HK-2 (cell line): Measurements from ENCODE around the gene LGALS4.
"Not testable (repeated sequence)": the region's sequence is repeated elsewhere in the genome, so short reads cannot be mapped to it uniquely, and the experiment has no call there.

ENCODE experiments used
- DNase-seq: peaks from one replicate; pipeline ENCODE4 v3.0.0-alpha.2; 2018; ENCODE audit not compliant: unreplicated experiment

LGALS4 gene

DNA sequence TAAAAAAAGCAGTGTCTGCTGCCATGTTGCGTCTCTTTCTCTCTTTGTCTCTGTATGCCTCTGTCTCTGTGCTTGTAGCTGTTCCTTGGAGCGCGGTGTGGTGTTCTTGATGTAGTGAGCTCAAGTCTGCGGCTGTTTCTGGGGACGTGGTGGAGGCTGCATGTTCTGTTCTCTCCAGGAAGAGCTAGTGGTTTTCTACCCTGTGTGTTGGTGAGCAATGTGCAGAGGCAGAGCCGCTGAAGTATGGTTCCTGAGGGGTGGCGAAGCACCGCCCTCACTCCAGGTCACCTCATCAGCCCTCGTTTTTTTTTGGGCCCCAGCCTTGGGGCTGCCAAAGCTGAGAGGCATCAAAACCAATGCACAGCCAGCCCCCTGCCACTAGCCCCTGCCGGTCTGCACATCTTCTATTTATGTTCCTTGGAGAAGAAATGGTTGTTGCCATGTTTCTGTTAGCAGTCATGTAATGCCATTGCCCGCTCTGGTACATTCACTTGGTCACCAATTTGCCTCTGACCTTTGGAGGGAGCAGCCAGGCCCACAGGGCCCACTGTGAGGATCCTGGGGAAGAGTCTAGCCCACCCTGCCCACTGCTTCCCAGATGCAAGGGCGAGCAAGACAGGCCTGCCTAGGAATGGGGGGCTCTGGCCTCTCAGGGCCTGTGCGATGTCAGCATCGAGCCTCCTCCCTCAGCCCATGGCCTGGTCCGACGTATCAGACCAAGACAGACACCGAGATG, 29.9 kb upstream of the LGALS4 start:
- DNase-seq: no peak

DNA sequence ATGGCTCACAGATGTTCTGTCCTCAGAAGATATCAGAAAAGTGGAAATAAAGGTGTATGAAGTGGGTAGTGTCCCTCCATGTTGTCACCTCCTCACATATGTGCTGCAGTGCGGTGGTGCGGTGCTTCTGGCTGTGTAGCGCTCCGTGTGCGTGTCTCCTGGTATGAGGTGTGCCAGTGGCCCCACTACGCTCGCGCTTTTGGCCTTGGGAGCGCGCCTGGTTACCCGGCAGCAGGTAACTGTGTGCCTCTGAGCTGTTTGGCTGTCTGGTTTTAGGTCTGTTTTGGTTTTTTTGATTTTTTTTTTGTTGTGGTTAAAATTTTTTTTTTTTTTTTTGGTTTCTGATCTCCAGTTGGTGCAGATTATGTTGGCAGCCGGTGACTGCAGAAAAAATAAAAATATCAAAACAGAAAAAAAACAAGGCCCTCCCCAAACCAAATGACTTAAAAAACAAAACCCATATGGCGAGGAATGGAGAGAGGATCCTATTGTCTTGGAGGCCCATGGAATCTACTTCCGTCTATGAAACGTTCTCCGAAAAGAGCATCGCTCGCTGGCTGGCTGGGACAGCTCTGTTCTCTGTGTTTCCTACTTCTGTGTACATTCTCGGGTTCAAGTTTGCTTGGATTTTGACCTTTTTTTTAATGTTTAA, 29.2 kb upstream of the LGALS4 start:
- DNase-seq: no peak

DNA sequence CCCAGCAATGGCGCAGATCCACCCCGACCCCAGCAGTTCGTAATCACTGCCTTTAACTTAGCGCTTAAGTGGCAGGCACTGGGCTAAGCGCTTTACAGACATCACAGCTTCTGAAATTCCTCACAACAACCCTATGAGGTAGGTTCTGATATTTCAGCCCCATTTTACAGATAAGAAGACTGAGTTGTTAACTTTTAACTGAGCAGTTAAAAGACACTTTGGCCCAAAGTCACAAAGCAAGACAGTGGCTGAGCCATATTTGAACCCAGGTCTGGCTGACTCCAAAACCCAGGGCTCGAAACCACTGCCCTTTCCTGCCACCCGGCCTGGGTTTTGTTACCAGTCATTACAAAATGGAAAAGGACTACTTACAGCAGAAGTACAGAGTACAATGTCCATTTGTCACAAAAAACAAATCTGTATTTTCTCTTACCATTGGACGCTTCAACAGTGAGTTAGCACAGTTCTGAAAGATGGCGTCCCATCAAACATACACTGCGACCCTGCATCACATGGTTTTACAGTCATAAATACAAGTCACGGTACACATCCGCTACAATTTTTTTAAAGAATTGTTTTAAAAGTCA, 28.5 kb upstream of the LGALS4 start:
- DNase-seq: no peak

DNA sequence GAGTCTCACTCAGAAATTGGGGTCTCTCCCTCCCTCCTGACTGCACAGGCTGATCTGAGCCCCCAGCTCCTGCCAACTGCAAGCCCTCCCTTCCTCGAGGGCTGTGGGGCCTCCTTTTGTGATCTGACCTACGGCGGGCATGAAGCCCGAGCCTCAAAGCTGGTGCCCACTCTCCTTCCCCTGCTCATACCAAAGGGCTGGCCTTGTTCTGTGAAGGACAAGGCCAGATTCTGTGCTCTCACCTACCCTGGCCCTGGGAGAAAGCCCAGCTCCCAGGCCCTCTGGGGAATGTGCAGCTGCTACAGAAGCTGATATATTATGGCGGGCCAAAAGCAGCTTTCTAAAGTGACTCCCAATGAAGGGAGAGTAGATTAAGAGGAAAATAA, 27.8 kb upstream of the LGALS4 start:
- no peak for DNase-seq

DNA sequence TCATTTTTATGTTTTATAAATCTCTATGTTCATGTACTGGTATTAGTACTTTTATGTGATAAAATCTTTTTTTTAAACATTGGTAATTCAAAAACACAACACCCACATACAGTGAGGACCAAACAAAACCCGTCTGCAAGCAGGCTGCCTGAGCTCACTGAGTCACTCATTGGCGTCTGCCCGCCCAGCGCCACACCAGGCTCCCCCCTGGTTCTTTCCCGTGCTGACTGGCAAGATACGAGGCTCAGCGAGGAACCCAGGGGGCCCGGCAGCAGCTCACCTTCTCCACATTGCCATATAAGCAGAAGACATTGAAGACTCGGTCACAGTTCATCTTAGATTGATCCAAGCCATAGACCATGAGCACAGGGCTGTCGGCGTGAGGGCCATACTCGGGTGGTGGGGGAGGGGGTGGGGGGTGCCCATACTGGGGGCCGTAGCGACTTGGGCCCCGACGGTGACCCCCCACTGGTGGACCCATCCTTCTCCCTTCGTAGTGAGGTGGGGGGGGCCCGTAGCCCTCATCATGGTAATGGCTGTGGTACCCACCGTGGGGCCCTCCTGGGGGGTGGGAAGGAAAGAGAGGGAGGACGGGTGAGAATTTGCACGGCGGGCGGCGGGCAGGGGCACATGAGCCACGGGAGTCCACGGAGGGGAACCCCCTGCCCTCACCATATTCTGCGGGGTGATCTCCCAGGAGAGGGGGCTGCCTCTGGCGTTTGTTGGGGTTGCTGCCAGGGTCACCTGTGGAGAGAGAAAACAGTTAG, 27.3 kb upstream of the LGALS4 start:
- DNase-seq: no peak

DNA sequence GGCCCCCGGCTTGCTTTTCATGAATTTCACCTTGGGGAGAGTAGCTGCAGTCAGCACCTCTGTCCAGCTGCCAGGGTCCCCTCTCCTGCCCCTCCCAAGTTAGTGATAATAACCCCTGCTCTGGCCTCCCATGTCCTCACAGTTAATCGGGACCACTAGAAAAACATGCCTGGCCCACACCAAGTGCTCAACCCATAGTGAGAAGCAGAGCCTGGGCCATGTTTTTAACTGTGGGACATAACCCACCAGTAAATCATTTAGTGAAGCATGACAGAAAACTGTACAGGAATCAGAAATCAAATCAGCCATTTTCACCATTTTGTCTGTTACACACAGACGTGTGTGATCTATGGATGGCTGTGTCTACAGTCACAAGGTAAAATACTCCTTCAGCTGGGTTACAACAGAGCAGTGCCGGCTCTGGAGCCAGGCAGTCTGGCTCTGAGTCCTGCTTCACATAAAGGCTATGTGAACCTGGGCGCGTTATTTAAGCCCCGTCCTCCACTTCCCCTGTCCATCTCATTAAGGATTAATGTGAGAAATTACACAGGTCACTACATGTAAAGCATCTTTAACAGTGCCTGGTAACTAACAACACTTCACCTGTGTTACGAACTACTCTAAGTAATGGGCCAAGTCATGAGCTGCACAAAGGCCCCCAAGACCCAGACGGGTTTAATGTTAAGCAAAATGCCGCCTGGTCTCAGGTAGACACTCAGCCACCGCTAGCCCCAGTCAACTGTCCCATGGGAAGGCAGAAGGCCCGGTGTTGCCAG, 26.4 kb upstream of the LGALS4 start:
- no peak for DNase-seq

DNA sequence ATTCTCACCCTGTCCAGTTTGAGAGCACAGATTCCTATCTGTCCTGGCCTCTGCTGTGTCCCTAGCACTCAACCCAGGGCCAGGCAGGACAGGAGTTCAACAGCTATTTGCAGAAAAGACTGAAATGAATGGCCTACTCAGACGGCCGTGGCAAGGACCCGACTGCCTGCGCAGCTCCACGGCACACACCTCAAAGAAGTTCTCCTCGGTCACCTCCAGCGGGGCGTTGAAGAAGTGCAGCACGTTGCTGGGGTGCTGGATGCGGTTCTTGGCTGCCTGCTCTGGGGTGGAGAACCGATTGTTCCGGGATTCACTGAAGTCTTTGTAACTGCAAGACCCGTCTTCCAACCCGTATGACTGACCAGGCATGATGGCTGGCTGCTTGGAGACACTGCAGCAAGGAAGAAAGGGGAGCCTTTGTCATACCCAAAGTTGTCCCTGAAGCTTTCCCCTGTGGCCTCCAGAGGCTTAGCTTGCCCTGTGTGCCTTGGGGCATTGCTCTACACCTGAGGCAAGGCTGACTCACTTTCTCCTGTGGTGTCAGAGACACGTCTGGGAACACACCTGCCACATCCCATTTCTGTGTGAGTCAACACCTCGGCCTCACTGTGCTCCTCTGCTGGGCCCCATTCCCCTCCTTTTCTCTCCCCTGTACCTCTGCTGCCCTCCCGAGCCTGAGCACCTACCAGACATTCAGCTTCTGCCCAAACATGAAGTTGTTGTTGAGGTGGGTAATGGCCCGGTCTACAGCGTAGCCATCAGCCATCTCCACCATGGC, 25.7 kb upstream of the LGALS4 start:
- peak; percentile 42 for DNase-seq

DNA sequence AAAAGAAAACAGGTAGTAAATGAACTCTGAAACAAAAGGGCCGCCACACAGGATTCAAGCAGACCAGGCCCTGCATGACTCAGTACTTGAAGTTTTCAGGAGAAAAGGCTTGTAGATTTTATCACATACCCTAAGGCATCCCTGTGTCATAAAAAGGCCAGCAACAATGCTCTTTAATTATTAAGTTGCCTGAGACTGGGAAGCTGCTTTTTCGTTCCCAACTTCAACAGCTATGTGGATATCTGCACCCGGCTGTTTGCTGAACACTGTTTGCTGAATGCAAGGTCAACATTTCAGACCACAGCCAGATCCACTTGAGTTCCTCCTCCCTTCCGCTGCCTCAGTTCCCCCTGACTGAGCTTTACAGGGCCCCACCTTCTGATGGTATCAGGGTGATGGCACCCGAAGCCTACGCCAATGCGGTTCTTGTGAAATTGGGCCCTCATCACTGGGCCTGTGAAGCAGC, 24.9 kb upstream of the LGALS4 start:
- DNase-seq: no peak

DNA sequence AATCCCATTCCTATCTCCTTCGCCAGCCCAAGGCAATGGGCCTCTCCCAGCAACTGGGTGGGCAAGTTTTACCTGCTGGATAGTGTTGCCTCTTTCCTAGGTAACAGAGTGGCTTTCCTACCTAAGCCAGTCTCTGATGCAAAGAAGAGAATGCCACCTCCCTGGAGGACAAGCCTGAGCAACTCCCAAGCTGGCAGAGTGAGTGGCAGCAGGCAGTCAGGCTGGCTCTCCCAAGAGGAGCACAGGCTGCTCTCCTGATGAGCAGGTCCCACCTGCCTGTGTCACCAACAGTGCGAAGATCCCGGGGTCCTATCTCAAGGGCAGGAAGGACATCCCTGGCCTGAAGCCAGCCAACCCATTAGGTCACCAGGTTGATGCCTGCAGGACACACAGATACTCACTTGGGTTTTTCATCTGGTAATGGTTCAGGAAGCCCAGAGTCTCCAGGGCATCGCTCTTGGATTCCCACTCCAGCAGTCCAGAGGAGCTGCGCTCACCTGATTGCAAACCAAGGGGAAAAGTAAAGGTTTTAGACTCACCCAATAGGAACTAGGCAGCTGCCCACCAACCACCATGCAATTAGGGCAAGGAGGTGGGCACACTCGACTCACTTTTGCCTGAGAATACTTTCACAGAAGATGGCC, 24.4 kb upstream of the LGALS4 start:
- no peak for DNase-seq

DNA sequence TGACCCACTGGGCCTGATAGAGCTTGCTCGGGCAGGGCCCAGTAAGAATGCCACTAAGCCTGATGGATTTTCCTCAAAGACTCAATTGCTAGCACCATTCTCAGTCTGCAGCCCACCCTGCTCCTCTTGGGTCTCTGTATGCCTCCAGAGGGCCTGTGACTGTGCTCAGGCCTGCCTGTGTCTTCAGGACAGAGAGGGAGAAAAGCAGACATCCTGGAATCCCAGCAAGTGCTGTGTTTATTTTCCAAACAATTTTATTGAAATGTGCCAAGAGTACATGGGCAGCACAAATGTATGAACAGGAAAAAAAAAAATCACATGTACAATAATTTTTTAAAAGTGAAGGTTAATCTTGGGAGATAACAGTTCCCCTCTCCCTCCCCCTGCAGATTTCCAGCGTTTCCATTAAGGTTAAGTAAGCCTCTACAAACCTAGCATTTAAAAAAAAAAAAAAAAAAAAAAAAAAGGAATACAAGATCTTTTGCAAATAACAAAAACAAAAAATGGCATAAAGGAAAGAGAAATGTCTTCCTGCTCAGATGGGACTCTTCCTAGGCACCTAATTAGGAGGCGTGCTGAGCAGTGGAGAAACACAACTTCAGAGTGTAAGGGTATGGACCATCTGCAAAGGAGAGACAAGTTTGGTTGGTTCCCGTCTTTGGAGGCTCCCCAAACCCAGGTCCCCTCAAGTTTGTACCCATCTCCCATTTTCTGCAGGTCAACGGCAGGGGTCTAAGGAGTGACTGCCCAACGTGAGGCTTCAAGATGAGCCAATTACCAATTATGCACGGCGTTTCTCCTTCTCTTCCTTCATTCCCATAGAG, 23.6 kb upstream of the LGALS4 start:
- no peak for DNase-seq

DNA sequence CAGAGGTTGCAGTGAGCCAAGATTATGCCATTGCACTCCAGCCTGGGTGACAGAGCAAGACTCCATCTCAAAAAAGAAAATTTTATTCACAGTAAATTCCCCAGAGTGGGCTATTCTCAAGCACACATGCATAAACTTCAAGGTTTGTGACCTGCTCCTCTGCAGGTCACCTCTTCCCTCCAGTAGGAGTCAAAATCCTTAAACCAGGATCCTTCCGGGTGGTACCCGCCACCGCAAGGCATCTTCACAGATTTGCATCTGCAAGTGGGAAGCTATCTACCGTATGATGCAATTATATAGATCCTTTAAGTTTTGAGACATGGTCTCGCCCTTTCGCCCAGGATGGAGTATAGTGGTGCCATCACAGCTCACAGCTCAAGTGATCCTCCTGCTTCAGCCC, 21.8 kb upstream of the LGALS4 start:
- DNase-seq: no peak

DNA sequence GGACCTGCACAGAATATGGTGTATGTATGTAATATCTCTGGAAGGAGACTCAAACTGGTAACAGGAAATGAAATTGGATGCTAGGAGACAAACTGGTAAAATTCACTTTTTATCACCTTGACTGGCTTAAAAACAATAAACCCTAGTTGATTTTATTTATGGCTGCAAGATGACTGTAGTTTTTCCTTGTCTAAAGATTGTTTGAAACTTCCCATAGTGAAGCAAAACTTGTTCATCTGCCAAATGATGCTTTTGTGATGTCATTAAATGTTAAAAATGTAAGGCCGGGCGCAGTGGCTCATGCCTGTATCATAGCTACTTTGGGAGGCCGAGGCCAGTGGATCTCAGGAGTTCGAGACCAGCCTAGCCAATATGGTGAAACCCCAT, 21.4 kb upstream of the LGALS4 start:
- no peak for DNase-seq

DNA sequence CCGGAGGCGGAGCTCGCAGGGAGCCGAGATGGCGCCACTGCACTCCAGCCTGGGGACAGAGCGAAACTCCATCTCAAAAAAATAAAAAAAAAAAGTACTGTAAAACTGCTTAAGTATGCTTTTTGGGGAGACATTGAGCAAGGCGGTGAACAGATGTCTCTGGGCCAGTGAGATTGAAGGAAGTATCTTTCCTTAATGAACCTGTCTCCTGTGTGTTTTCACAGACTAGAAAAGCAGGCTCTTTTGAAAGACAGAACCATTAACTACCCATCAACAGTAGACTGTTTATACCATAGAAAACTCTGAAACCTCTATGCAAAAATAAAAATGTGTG, 20.3 kb upstream of the LGALS4 start:
- DNase-seq: no peak

DNA sequence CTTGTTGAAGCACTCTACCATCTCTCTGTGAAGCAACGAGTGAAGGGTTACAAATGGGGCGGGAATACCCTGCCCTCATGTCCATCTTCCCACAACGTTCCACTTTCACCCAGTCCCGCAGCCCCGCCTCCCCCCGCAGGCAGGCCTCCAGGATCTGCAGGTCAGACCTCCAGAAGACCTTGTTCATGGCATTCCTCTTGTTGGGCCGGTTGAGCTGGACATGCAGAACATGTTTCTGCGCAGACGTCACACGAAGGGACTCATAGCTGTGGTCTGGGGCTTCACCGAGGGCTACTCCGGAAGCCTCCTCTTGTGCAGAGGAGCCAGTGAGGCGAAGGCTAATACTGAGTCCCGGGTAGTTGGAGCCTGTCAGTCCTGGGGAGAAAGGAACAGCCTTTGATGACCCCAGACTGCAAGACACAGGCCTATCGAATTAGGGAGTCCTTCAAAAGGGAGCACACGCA, 18.4 kb upstream of the LGALS4 start:
- peak; percentile 92 for DNase-seq

DNA sequence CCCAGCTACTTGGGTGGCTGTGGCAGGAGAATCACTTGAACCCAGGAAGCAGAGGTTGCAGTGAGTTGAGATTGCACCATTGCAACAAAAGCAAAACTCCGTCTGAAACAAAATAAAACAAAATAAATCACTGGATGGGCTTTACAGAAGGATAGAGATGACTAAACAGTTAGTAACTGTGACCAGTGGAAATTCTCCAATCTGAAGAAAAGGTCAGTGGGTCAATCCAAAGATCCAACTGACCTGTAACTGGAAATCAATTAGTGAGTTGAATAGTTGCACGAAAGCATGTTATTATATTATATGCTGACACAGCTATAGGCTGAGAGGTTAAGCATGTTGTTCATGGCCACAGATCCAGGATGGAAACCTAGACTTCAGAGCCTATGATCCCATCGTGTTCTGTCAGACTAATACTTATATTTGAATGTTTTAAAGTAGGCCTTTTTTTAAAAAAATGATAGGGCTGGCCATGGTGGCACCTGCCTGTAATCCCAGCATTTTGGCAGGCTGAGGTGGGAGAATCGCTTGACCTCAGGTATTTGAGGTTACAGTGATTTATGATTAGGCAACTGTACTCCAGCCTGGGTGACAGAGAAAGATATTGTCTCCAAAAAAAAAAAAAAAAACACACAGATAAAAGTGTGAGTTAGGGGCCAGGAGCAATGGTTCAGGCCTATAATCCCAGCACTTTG, 17.4 kb upstream of the LGALS4 start:
- no peak for DNase-seq

DNA sequence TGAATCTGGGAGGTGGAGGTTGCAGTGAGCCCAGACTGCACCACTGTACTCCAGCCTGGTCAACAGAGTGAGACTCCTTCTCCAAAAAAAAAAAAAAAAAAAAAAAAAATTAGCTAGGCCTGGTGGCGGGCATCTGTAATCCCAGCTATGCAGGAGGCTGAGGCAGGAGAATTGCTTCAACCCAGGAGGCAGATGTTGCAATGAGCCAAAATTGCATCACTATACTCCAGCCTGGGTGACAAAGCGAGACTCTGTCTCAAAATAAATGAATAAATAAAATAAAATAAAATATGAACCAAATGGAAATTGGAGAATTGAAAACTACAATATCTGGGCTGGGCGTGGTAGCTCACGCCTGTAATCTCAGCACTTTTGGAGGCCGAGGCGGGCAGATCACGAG, 16.5 kb upstream of the LGALS4 start:
- DNase-seq: not testable (repeated sequence)

DNA sequence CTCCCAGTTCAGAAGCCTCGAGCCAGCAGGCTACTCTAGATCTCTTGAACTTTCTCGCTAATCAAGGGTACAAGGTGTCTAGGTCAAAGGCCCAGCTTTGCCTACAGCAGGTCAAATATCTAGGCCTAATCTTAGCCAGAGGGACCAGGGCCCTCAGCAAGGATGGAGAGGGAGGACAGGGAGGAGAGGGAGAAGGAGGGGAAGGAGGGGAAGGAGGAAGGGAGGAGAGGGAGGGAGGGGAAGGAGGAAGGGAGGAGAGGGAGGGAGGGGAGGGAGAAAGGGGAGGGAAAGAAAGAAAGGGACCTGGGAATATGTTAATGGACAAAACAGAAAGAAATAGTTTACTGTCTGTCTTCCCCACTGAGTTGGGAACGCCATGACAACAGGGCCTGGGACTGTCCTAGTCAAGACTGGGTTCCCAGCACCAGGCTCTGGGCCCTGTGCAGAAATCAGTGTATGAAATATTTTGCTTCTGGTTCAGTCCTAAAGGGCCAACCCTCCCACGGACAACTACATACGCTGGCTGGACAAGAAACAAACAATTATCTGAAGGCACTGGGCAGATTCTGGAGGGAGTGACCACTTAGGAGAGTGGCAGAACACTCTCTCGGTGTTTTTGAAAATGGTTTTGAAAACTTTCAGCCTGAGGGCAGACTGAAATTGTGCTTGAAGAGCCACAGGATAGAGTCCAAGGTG, 14.3 kb upstream of the LGALS4 start:
- DNase-seq: no peak

DNA sequence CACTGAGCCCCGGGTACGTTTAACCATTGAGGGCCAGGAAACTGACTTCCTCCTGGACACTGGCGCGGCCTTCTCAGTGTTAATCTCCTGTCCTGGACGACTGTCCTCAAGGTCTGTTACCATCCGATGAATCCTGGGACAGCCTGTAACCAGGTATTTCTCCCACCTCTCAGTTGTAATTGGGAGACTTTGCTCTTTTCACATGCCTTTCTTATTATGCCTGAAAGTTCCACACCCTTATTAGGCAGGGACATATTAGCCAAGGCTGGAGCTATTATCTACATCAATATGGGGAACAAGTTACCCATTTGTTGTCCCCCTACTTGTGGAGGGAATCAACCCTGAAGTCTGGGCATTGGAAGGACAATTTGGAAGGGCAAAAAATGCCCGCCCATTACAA, 13.2 kb upstream of the LGALS4 start:
- not testable (repeated sequence) for DNase-seq
